Retinal pigment epithelial cell (primary cell): Measurements from ENCODE around the gene CADM1.

ENCODE experiments used
- DNase-seq: peaks from one replicate; pipeline ENCODE4 v3.0.0-alpha.2; 2010; ENCODE audit warnings: low read depth
- H3K4me3 ChIP-seq: 2 replicates; pipeline ENCODE4 v1.5.1; 2011; ENCODE audit warnings: mild to moderate bottlenecking, low read length, control low read depth, moderate library complexity
- CTCF ChIP-seq: conservative IDR thresholded peaks from 2 replicates; pipeline ENCODE4 v1.5.1; 2011; ENCODE audit warnings: low read depth, low read length, control low read depth, inconsistent platforms

CADM1 gene

GRCh38 chr11:115391598-115391997 lies 112.6 kb downstream of the CADM1 start:
- DNase-seq = no peak
- H3K4me3 ChIP-seq = no peak overlapping the region
- TF ChIP-seq CTCF = no peak

- no peak for TF ChIP-seq CTCF
- no peak overlapping the region for H3K4me3 ChIP-seq
- DNase-seq = no peak
These were observed 113.1 kb downstream of the CADM1 start for GRCh38 chr11:115391160-115391559.

GRCh38 chr11:115390441-115390840 lies 113.8 kb downstream of the CADM1 start:
- no peak for DNase-seq
- H3K4me3 ChIP-seq = no peak overlapping the region
- no peak for TF ChIP-seq CTCF

- no peak for TF ChIP-seq CTCF
- no peak overlapping the region for H3K4me3 ChIP-seq
- no peak for DNase-seq
These were observed 114.4 kb downstream of the CADM1 start for GRCh38 chr11:115389790-115390189.

GRCh38 chr11:115385226-115385625 lies 119.0 kb downstream of the CADM1 start:
- no peak overlapping the region for H3K4me3 ChIP-seq
- no peak for TF ChIP-seq CTCF
- DNase-seq = no peak

GRCh38 chr11:115384236-115384635 lies 120.0 kb downstream of the CADM1 start:
- H3K4me3 ChIP-seq = no peak overlapping the region
- DNase-seq = no peak
- TF ChIP-seq CTCF = no peak

- DNase-seq = no peak
- no peak for TF ChIP-seq CTCF
- H3K4me3 ChIP-seq = no peak overlapping the region
These were observed 120.8 kb downstream of the CADM1 start for GRCh38 chr11:115383431-115383830.
